OCI-LY1 (cell line): Measurements from ENCODE around the gene LEKR1.

Experiments used
- CTCF ChIP-seq: fragments of 200-600 bp; sonication (generic), shearing (Covaris generic); IDR thresholded peaks from 2 replicates; pipeline ENCODE4 v1.5.1; 2017; ENCODE audit warnings: mild to moderate bottlenecking, antibody characterized with exemption, low read length, moderate library complexity, mixed read lengths
- EZH2 ChIP-seq: fragments of 200-600 bp; sonication (generic), shearing (Covaris generic); IDR thresholded peaks from 2 replicates; pipeline ENCODE4 v1.8.0; 2017; ENCODE audit warnings: borderline replicate concordance, mixed run types, mild to moderate bottlenecking, antibody characterized with exemption, low read length, moderate library complexity, mixed read lengths

GRCh38 chr3:156782319-156782718 lies 43.8 kb upstream of the LEKR1 start:
- no peak for TF ChIP-seq EZH2
- TF ChIP-seq CTCF, result no peak
